Colonic mucosa (tissue), 4 donors: Measurements from ENCODE around the gene HSD17B10. TPM values are rescaled to one million over a fixed set of nuclear protein-coding genes. Genes with fewer than 3 reads are reported as not detected.
"Not testable (repeated sequence)": the region's sequence is repeated elsewhere in the genome, so short reads cannot be mapped to it uniquely, and the experiment has no call there.

Experiments used
- DNase-seq: peaks from one replicate; pipeline ENCODE4 v3.0.0-alpha.2; 2020
- H3K27ac ChIP-seq: fragments of 200-600 bp; one replicate; pipeline ENCODE4 v1.8.0; 2021
- H3K27me3 ChIP-seq: fragments of 200-600 bp; one replicate; pipeline ENCODE4 v1.8.0; 2021
- H3K36me3 ChIP-seq: fragments of 200-600 bp; one replicate; pipeline ENCODE4 v1.8.0; 2021
- H3K4me1 ChIP-seq: fragments of 200-600 bp; one replicate; pipeline ENCODE4 v1.8.0; 2021; ENCODE audit warnings: mild to moderate bottlenecking
- H3K4me3 ChIP-seq: fragments of 200-600 bp; one replicate; pipeline ENCODE4 v1.8.0; 2021
- H3K9ac ChIP-seq, 2 donors: one replicate each; pipeline ENCODE4 v1.7.0; 2013; ENCODE audit warnings: control low read depth in 2 of 2, low read depth in 2 of 2, low read length in 2 of 2
- H3K9me3 ChIP-seq: fragments of 200-600 bp; one replicate; pipeline ENCODE4 v1.8.0; 2021
- CTCF ChIP-seq: fragments of 200-600 bp; IDR thresholded peaks from one replicate; pipeline ENCODE4 v1.8.0; 2022; ENCODE audit warnings: antibody characterized with exemption, mild to moderate bottlenecking
- intact Hi-C: fragments of 100-400 bp; cut with DNase I; formaldehyde crosslinking; loops from one replicate; pipeline ENCODE4 v1.14.1; 2022
- total RNA-seq, 2 donors: library from RNA; stranded (reverse); fragmentation: NEBNext Ultra II Directional in 1 of 2; extraction: Animal tissue kit (Norgen Biotek cat#: 25700) in 1 of 2; gene quantifications; one replicate each; pipeline ENCODE4 v1.2.1, GENCODE V29; 2021
- donor health status: healthy.
- donor health status: DM: no; HTN: no; CAD: no.
- donor health status: DM: no; HTN: no; CAD: no.

Gene HSD17B10
- total RNA-seq, 2 donors from 2014 or later = 78.7 to 172 TPM

- H3K9ac ChIP-seq = no peak overlapping the region
- no peaks in the 10 kb centered on the region for H3K4me1 ChIP-seq
- intact Hi-C loops = no loop called here
- H3K27me3 ChIP-seq = no peaks in the 10 kb centered on the region
- no peaks in the 10 kb centered on the region for H3K36me3 ChIP-seq
- no peak for TF ChIP-seq CTCF
- H3K9me3 ChIP-seq = no peaks in the 10 kb centered on the region
- no peak for DNase-seq
- H3K27ac ChIP-seq = no peak overlapping the region
- H3K4me3 ChIP-seq = no peak overlapping the region
Observed at GRCh38 chrX:53476371-53476770, 42.2 kb upstream of the HSD17B10 start.

- H3K27me3 ChIP-seq = no peaks in the 10 kb centered on the region
- H3K27ac ChIP-seq = no peak overlapping the region
- no peak for TF ChIP-seq CTCF
- DNase-seq = no peak
- H3K4me3 ChIP-seq = no peak overlapping the region
- no peaks in the 10 kb centered on the region for H3K36me3 ChIP-seq
- H3K4me1 ChIP-seq = no peaks in the 10 kb centered on the region
- H3K9me3 ChIP-seq = no peaks in the 10 kb centered on the region
- intact Hi-C loops = no loop called here
- no peak overlapping the region for H3K9ac ChIP-seq
Observed at GRCh38 chrX:53474707-53475106, 40.5 kb upstream of the HSD17B10 start.

- H3K36me3 ChIP-seq = no peaks in the 10 kb centered on the region
- H3K27me3 ChIP-seq = no peaks in the 10 kb centered on the region
- H3K9me3 ChIP-seq = no peaks in the 10 kb centered on the region
- DNase-seq = no peak
- H3K4me1 ChIP-seq = no peaks in the 10 kb centered on the region
- H3K4me3 ChIP-seq = no peak overlapping the region
- H3K27ac ChIP-seq = no peak overlapping the region
- no peak for TF ChIP-seq CTCF
- no peak overlapping the region for H3K9ac ChIP-seq
- intact Hi-C loops = no loop called here
Observed at GRCh38 chrX:53471346-53471745, 37.2 kb upstream of the HSD17B10 start.

- H3K36me3 ChIP-seq, intact Hi-C loops, H3K4me3 ChIP-seq, H3K27ac ChIP-seq, H3K9me3 ChIP-seq, H3K9ac ChIP-seq, H3K4me1 ChIP-seq, DNase-seq, H3K27me3 ChIP-seq: not testable (repeated sequence)
Observed at GRCh38 chrX:53468659-53469058, 34.5 kb upstream of the HSD17B10 start.

- Histone ChIP-seq H3K36me3 (no peaks in the 10 kb centered on the region), H3K9me3 (no peaks in the 10 kb centered on the region), H3K9ac (no peak overlapping the region), H3K27me3 (peaks cover 5% of the 10 kb centered on the region), H3K4me1 (no peaks in the 10 kb centered on the region), H3K4me3 (no peak overlapping the region), H3K27ac (no peak overlapping the region)
- TF ChIP-seq CTCF = no peak
- intact Hi-C loops = no loop called here
- DNase-seq = no peak
Observed at GRCh38 chrX:53458082-53458481, 23.9 kb upstream of the HSD17B10 start.

GRCh38 chrX:53456254-53456653 is 22.1 kb upstream of the HSD17B10 start:
- no peak for DNase-seq
- intact Hi-C loops = no loop called here
- no peak for TF ChIP-seq CTCF
- no peak overlapping the region for H3K9ac ChIP-seq
- peaks cover 5% of the 10 kb centered on the region for H3K27me3 ChIP-seq
- H3K9me3 ChIP-seq = no peaks in the 10 kb centered on the region
- no peak overlapping the region for H3K27ac ChIP-seq
- H3K36me3 ChIP-seq = no peaks in the 10 kb centered on the region
- no peak overlapping the region for H3K4me3 ChIP-seq
- no peaks in the 10 kb centered on the region for H3K4me1 ChIP-seq
